Dermis lymphatic vessel endothelial cell (primary cell): Measurements from ENCODE around the gene SLCO1B3. TPM values are rescaled to one million over a fixed set of nuclear protein-coding genes. Genes with fewer than 3 reads are reported as not detected.

Experiments
- total RNA-seq: library from RNA; depleted of rRNA; stranded (reverse); fragments of >200 nt; gene quantifications from 2 replicates; pipeline ENCODE4 v1.2.1, GENCODE V29; 2014

Gene SLCO1B3
- total RNA-seq: not detected in 2 replicates

GRCh38 chr12:20810487-20810886 is at the start of gene SLCO1B3:
SLCO1B3 (plus strand) TSS chr12:20810705; CDS start chr12:20815739, 5,034 bp downstream.

Other genes with a start within 250 kb of the SLCO1B3 start
- not detected in 2 replicates for gene SLCO1C1, start 115.4 kb upstream of the SLCO1B3 start, total RNA-seq